Heart left ventricle (tissue), 16 donors: ENCODE measurements around the gene MYO10. TPM values are rescaled to one million over a fixed set of nuclear protein-coding genes. Genes with fewer than 3 reads are reported as not detected.

ENCODE experiments used
- ATAC-seq, 4 donors: fragments of 200-7000 bp; cut with Tn5 transposase; one replicate each; pipeline ENCODE4 v1.9.1; 2020 to 2022; ENCODE audit warnings: moderate library complexity in 4 of 4, mild to moderate bottlenecking in 3 of 4, moderate number of reproducible peaks in 1 of 4
- DNase-seq, 5 donors: peaks; one replicate each; pipeline ENCODE4 v3.0.0-alpha.2; 2020
- H3K27ac ChIP-seq, 12 donors: fragments of 200-600 bp; sonication (generic) in 4 of 12; one replicate each; pipeline versions ENCODE4 v1.5.0 to v1.8.0; 2016 to 2022; ENCODE audit warnings: mild to moderate bottlenecking in 2 of 12
- H3K27me3 ChIP-seq, 9 donors: fragments of 200-600 bp; sonication (generic) in 2 of 9; one replicate each; pipeline versions ENCODE4 v1.5.1 to v1.8.0; 2016 to 2022; ENCODE audit warnings: mild to moderate bottlenecking in 3 of 9
- H3K36me3 ChIP-seq, 9 donors: fragments of 200-600 bp; sonication (generic) in 2 of 9; one replicate each; pipeline versions ENCODE4 v1.5.0 to v1.8.0; 2018 to 2022; ENCODE audit warnings: mild to moderate bottlenecking in 2 of 9
- H3K4me1 ChIP-seq, 12 donors: fragments of 200-600 bp; sonication (generic) in 4 of 12; one replicate each; pipeline versions ENCODE4 v1.5.0 to v1.8.0; 2016 to 2022; ENCODE audit warnings: mild to moderate bottlenecking in 3 of 12
- H3K4me3 ChIP-seq, 12 donors: fragments of 200-600 bp; sonication (generic) in 4 of 12; one replicate each; pipeline versions ENCODE4 v1.5.0 to v1.8.0; 2017 to 2022; ENCODE audit warnings: mild to moderate bottlenecking in 9 of 12, moderate library complexity in 4 of 12
- H3K9me3 ChIP-seq, 12 donors: fragments of 200-600 bp; sonication (generic) in 4 of 12; one replicate each; pipeline versions ENCODE4 v1.5.0 to v1.8.0; 2016 to 2022; ENCODE audit warnings: mild to moderate bottlenecking in 1 of 12
- POLR2A ChIP-seq, 2 donors: fragments of 450-650 bp; IDR thresholded peaks; one replicate each; pipeline ENCODE4 v1.6.1; 2017; ENCODE audit warnings: antibody characterized with exemption in 2 of 2, mild to moderate bottlenecking in 2 of 2, moderate library complexity in 2 of 2
- WGBS, 4 donors: extraction: QIAGEN DNeasy Blood & Tissue Kit in 2 of 4; methylation state at CpG; one replicate each; pipeline versions ENCODE4 v1.1.5 to v1.1.7; 2013 to 2018; 5-methylcytosine and 5-hydroxymethylcytosine counted together
- intact Hi-C, 10 donors: fragments of 100-400 bp; cut with DNase I; formaldehyde crosslinking; loops; one replicate each; pipeline versions ENCODE4 v1.11.1 to v1.14.2; 2022
- polyA plus RNA-seq, 2 donors: library from polyadenylated mRNA; stranded (reverse); fragments of 200-250 nt; gene quantifications; one replicate each; pipeline ENCODE4 v1.2.3, GENCODE V29; 2013
- total RNA-seq, 9 donors: library from RNA; depleted of rRNA in 2 of 9; stranded (reverse); fragments of >200 nt in 2 of 9; fragmentation: NEBNext Ultra II Directional in 3 of 9; extraction: Animal tissue kit (Norgen Biotek cat#: 25700) in 3 of 9; gene quantifications; one replicate each; pipeline versions ENCODE4 v1.1.0 to v1.2.4, GENCODE V29; 2016 to 2023
- TF ChIP-seq, protein P1 (sequence below), 12 donors: fragments of 200-600 bp; sonication (generic) in 4 of 12; IDR thresholded peaks; one replicate each; pipeline versions ENCODE4 v1.5.0 to v1.8.0; 2018 to 2022; ENCODE audit warnings: antibody characterized with exemption in 12 of 12, mild to moderate bottlenecking in 5 of 12
- donor health status: ischemic (EF 13 %, LVEDD 7.1; RV severe dilation, severe dysfunction).
- donor health status: healthy with polysubstance abuse.
- donor health status: DM: no; HTN: yes; CAD: no.
- donor health status: DM: no; HTN: no; CAD: no.
- donor health status: ischemic (EF 25% LVEDD 6.9; RV normal size, moderate dysfunction).
- donor health status: ischemic (EF 25% LVEDD 5.7; RV mildly dilated, moderate dysfunction).
- donor health status: healthy.
- donor health status: DM: yes; HTN: yes; CAD: no.
- donor health status: ischemic (EF 35%, LVEDD 5.7; RV mildly dilated, moderate dysfunction).
- donor health status: nonischemic (EF 11% LVEDD 7.7; RV severe dilation, severe dysfunction).
- donor health status: DM: yes; HTN: yes; CAD: no.
- donor health status: PGD.
- donor health status: ischemic (EF 29% LVEDD 5.4; RV normal size, mild dysfunction).
- donor health status: nonischemic (EF 23%, LVEDD 6.1; RV moderate dilation, normal function).

MYO10 gene
- total and polyA plus RNA-seq, 11 donors = 2.0 to 17.3 (median 3.8) TPM

DNA sequence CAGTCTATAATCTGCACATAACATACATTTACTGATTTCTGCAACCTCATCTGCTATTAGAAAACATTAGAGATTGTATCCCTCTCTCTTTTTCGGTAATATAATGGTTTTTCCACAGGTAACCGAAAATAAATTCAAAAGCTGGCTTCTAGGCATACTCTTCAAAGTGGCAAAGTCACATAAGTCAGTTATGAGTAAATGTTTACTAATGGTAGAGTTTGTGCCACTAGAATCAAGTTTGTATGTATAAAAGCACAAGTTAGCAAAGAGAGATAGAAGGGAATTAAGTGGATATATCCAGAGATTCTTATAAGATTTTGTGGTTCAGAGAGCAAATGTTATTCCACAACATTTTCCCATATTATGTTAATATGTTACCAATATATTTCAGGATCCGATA lies 86.9 kb downstream of the MYO10 start:
- Histone ChIP-seq H3K27me3 (no peaks in the 10 kb centered on the region), H3K4me1 (no peaks in the 10 kb centered on the region), H3K36me3 (no peaks in the 10 kb centered on the region), H3K27ac (no peak overlapping the region), H3K4me3 (no peak overlapping the region), H3K9me3 (no peaks in the 10 kb centered on the region)
- intact Hi-C loops = no loop called here
- no peak for DNase-seq
- TF ChIP-seq POLR2A (IDR thresholded peaks at IDR 0.05) = no peak
- TF ChIP-seq, protein P1, sequence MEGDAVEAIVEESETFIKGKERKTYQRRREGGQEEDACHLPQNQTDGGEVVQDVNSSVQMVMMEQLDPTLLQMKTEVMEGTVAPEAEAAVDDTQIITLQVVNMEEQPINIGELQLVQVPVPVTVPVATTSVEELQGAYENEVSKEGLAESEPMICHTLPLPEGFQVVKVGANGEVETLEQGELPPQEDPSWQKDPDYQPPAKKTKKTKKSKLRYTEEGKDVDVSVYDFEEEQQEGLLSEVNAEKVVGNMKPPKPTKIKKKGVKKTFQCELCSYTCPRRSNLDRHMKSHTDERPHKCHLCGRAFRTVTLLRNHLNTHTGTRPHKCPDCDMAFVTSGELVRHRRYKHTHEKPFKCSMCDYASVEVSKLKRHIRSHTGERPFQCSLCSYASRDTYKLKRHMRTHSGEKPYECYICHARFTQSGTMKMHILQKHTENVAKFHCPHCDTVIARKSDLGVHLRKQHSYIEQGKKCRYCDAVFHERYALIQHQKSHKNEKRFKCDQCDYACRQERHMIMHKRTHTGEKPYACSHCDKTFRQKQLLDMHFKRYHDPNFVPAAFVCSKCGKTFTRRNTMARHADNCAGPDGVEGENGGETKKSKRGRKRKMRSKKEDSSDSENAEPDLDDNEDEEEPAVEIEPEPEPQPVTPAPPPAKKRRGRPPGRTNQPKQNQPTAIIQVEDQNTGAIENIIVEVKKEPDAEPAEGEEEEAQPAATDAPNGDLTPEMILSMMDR (IDR thresholded peaks at IDR 0.05) = no peak
- WGBS, 4 donors = 95 to 98% (median 96%) methylated on average over 3 of the region's 3 CpGs
- no peak for ATAC-seq

DNA sequence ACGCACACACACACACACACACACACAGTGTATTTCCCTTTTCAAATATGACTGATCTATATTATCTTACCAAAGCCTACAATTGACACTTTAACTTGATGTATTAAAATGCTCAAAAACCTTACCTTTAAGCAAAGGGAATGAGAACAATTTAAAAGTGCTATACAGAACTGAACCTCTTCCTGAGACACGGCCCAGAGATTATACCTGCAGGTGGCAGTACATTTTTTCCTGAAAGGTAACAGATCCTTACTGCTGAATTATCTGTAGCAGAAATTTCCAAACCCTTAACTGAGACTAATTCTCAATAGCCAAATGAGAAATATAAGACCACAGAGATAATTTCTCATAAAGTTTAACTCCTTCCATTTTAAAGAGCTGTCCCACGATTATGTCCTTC lies 91.1 kb downstream of the MYO10 start:
- no peaks in the 10 kb centered on the region for H3K9me3 ChIP-seq
- no peaks in the 10 kb centered on the region for H3K36me3 ChIP-seq
- no peaks in the 10 kb centered on the region for H3K27me3 ChIP-seq
- DNase-seq = no peak
- no peak for TF ChIP-seq POLR2A (IDR thresholded peaks at IDR 0.05)
- TF ChIP-seq, protein P1 (IDR thresholded peaks at IDR 0.05) = no peak
- no peak overlapping the region for H3K27ac ChIP-seq
- intact Hi-C loops = no loop called here
- WGBS, 4 donors = 80 to 93% (median 91%) methylated on average over 3 of the region's 3 CpGs
- H3K4me1 ChIP-seq = peaks cover 0 to 3% (median 0%) of the 10 kb centered on the region in 12 donors
- H3K4me3 ChIP-seq = no peak overlapping the region
- ATAC-seq = no peak

DNA sequence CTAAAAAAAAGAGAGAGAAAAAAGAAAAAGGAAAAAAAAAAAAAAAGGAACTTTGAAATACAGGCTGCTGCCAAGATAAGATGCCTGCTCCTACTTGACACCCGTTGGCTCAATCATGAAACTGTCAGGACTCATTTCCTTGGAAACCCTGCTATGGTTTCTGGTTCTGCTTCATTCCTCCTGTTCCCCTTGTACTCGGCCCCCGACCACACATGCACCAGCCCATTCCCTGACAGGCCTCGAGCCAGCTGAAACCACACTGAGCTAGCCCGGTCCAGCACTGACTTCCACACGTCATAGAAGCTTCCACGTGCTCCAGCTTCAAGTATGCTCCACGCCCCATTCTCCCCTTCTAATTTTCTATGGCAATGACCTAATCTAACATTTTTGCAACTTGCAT lies 93.2 kb downstream of the MYO10 start:
- H3K27me3 ChIP-seq = no peaks in the 10 kb centered on the region
- intact Hi-C loops = no loop called here
- H3K27ac ChIP-seq = no peak overlapping the region
- DNase-seq (no peak), ATAC-seq (no peak)
- H3K9me3 ChIP-seq = no peaks in the 10 kb centered on the region
- no peak overlapping the region for H3K4me3 ChIP-seq
- TF ChIP-seq POLR2A (IDR thresholded peaks at IDR 0.05) = no peak
- TF ChIP-seq, protein P1 (IDR thresholded peaks at IDR 0.05) = no peak
- peaks cover 0 to 3% (median 0%) of the 10 kb centered on the region in 12 donors for H3K4me1 ChIP-seq
- no peaks in the 10 kb centered on the region for H3K36me3 ChIP-seq
- 60 to 70% (median 64%) methylated on average over 8 of the region's 8 CpGs for WGBS, 4 donors

DNA sequence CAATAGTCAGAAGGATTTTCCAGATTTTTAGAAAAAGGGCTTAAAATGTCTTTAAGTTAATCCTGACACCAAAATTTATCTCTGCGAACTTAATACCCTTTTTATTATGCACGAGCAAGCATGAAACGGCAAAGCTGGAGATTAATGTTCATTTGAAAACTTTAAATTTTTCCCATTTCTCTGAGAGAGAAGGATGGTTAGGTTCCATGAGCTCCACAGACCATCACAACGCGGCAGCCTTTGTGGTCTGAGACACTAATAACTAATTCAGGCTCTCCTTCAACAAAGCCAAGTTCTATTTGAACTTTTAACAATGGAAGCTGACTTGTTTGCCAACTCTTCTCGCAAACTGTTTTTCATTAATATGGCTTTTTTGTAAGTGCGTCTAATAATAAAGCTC lies 94.7 kb downstream of the MYO10 start:
- intact Hi-C loops = no loop called here
- 66 to 82% (median 75%) methylated on average over 7 of the region's 7 CpGs for WGBS, 4 donors
- ATAC-seq = no peak
- Histone ChIP-seq H3K27ac (no peak overlapping the region), H3K4me1 (peaks cover 0 to 3% (median 0%) of the 10 kb centered on the region in 12 donors), H3K9me3 (no peaks in the 10 kb centered on the region), H3K27me3 (no peaks in the 10 kb centered on the region), H3K36me3 (no peaks in the 10 kb centered on the region), H3K4me3 (no peak overlapping the region)
- no peak for DNase-seq
- TF ChIP-seq POLR2A (IDR thresholded peaks at IDR 0.05) = no peak
- TF ChIP-seq, protein P1 (IDR thresholded peaks at IDR 0.05) = no peak
